ENCODE data around the gene CNTNAP2. TPM values are rescaled to one million over a fixed set of nuclear protein-coding genes. Genes with fewer than 3 reads are reported as not detected.

Gene CNTNAP2
- total and polyA plus RNA-seq, 9 of the 15 experiments (the other 6 are each of a cell fraction or from before 2014, with no cell fraction given): 0.04 to 0.62 (median 0.09) TPM; not detected in 4

DNA sequence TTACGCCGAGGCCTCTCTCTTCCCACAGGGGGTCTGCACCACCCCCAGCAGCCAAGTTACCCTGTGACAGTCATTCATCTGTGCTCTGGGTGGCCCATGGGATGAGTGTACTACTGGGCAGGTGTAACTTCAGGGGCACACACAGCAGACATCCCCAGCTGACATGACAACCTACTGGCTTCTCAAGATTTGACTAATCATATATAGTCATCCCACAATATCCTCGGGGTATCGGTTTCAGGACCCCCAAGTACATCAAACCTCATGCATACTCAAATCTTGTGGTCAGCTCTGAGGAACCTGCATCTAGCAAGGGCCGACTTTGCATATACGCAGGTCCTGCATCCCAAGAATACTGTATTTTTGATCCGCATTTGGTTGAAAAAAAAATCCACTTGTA is 2137.0 kb downstream of the CNTNAP2 start:
- POLR2A ChIA-PET: no interaction called here
- H3K9me3 ChIP-seq (replicated peaks; ENCODE audit: control insufficient read depth, insufficient read depth, low read depth, low read length): no peaks in the 10 kb centered on the region
- H3K27ac ChIP-seq (ENCODE audit: extremely low read depth, low read depth, low read length): no peak overlapping the region
- no peak overlapping the region for H2AFZ ChIP-seq (ENCODE audit: low read depth, low read length)
- BruUV-seq (replicated peaks): no TSS peak
- FAIRE-seq: no peak
- H3K27me3 ChIP-seq (ENCODE audit: control insufficient read depth in 2 of 2, insufficient read depth in 2 of 2, low read length in 2 of 2): peaks cover 5 to 23% of the 10 kb centered on the region in 2 experiments; a peak in 4 of 5 replicates
- CTCF ChIA-PET (ENCODE audit: low intra/inter-chr PET ratio): no interaction called here
- H3K4me2 ChIP-seq (ENCODE audit: insufficient read depth, low read length): no peak overlapping the region
- ATAC-seq: no peak
- no peaks in the 10 kb centered on the region for H3K4me1 ChIP-seq (replicated peaks in 1 of 2; ENCODE audit: control insufficient read depth in 2 of 2, insufficient read depth in 2 of 2, low read length in 2 of 2)
- no peaks in the 10 kb centered on the region for H4K20me1 ChIP-seq (replicated peaks; ENCODE audit: control insufficient read depth, insufficient read depth, low read length)
- H3K36me3 ChIP-seq (ENCODE audit: control insufficient read depth, insufficient read depth, low read length): no peaks in the 10 kb centered on the region
- intact Hi-C loops (cut with micrococcal nuclease) (no loop called here), in situ Hi-C loops (cut with MboI) (no loop called here)
- H3K4me3 ChIP-seq: no peak overlapping the region
- no peak for TF ChIP-seq FOXJ3 (CRISPR knock-in tag; IDR thresholded peaks at IDR 0.05)
- no peak for TF ChIP-seq ZNF347 (CRISPR knock-in tag; IDR thresholded peaks at IDR 0.05; ENCODE audit: low read depth)
- TF ChIP-seq, protein P1, sequence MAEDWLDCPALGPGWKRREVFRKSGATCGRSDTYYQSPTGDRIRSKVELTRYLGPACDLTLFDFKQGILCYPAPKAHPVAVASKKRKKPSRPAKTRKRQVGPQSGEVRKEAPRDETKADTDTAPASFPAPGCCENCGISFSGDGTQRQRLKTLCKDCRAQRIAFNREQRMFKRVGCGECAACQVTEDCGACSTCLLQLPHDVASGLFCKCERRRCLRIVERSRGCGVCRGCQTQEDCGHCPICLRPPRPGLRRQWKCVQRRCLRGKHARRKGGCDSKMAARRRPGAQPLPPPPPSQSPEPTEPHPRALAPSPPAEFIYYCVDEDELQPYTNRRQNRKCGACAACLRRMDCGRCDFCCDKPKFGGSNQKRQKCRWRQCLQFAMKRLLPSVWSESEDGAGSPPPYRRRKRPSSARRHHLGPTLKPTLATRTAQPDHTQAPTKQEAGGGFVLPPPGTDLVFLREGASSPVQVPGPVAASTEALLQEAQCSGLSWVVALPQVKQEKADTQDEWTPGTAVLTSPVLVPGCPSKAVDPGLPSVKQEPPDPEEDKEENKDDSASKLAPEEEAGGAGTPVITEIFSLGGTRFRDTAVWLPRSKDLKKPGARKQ (CRISPR knock-in tag; IDR thresholded peaks at IDR 0.05): no peak
- no peak for TF ChIP-seq PHTF2 (CRISPR knock-in tag; IDR thresholded peaks at IDR 0.05)
- no peak for TF ChIP-seq TOE1 (IDR thresholded peaks at IDR 0.05; ENCODE audit: borderline replicate concordance)
- TF ChIP-seq TOE1 (CRISPR knock-in tag; IDR thresholded peaks at IDR 0.05; ENCODE audit: borderline replicate concordance, low read depth): no peak
- TF ChIP-seq IRF2 (CRISPR knock-in tag; IDR thresholded peaks at IDR 0.05): no peak
- TF ChIP-seq, protein P2, sequence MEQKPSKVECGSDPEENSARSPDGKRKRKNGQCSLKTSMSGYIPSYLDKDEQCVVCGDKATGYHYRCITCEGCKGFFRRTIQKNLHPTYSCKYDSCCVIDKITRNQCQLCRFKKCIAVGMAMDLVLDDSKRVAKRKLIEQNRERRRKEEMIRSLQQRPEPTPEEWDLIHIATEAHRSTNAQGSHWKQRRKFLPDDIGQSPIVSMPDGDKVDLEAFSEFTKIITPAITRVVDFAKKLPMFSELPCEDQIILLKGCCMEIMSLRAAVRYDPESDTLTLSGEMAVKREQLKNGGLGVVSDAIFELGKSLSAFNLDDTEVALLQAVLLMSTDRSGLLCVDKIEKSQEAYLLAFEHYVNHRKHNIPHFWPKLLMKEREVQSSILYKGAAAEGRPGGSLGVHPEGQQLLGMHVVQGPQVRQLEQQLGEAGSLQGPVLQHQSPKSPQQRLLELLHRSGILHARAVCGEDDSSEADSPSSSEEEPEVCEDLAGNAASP (IDR thresholded peaks at IDR 0.05): no peak
- TF ChIP-seq, protein P3, sequence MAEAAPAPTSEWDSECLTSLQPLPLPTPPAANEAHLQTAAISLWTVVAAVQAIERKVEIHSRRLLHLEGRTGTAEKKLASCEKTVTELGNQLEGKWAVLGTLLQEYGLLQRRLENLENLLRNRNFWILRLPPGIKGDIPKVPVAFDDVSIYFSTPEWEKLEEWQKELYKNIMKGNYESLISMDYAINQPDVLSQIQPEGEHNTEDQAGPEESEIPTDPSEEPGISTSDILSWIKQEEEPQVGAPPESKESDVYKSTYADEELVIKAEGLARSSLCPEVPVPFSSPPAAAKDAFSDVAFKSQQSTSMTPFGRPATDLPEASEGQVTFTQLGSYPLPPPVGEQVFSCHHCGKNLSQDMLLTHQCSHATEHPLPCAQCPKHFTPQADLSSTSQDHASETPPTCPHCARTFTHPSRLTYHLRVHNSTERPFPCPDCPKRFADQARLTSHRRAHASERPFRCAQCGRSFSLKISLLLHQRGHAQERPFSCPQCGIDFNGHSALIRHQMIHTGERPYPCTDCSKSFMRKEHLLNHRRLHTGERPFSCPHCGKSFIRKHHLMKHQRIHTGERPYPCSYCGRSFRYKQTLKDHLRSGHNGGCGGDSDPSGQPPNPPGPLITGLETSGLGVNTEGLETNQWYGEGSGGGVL (CRISPR knock-in tag; IDR thresholded peaks at IDR 0.05): no peak
- 1% methylated on average over 7 of the region's 7 CpGs for WGBS (ENCODE audit: insufficient coverage, low coverage, missing lambda C conversion rate)
- DNase-seq (ENCODE audit: extremely low read depth in 1 of 4, low spot score in 3 of 4): no peak
- no peaks in the 10 kb centered on the region for H3K9me1 ChIP-seq (ENCODE audit: control insufficient read depth, insufficient read depth, low read length)
- H3K9ac ChIP-seq (ENCODE audit: insufficient read depth in 1 of 2, low read depth in 2 of 2, low read length in 2 of 2): no peak overlapping the region
- H3K79me2 ChIP-seq (ENCODE audit: control insufficient read depth, insufficient read depth, low read length): no peaks in the 10 kb centered on the region
